ENCODE measurements around the gene NDRG2.
A peak's percentile ranks its signal among the peaks of the same experiment; 100 is the strongest.

Gene NDRG2

GRCh38 chr14:21070610-21071224 lies 45.9 kb upstream of the NDRG2 start:
- Histone ChIP-seq H3K4me1 (ENCODE audit: control insufficient read depth in 1 of 2, insufficient read depth in 1 of 2, low read depth in 1 of 2, low read length in 1 of 2) (peaks cover 38 to 41% of the 10 kb centered on the region in 2 experiments), H3K27ac (peak overlapping the region; percentile 86), H3K27me3 (peaks cover 75% of the 10 kb centered on the region), H3K9me3 (no peaks in the 10 kb centered on the region), H3K4me3 (ENCODE audit: low read depth in 1 of 2, low read length in 1 of 2) (peak overlapping the region; percentile 74 to 81), H3K36me3 (no peaks in the 10 kb centered on the region)
- TF ChIP-seq CTCF (IDR thresholded peaks at IDR 0.05): no peak

GRCh38 chr14:21070083-21070609 lies 45.3 kb upstream of the NDRG2 start, which contains the start of gene ARHGEF40:
Gene ARHGEF40 (plus strand): TSS chr14:21070304. CDS start chr14:21070397, 93 bp downstream.
- H3K27ac ChIP-seq: peak within 1 kb of the TSS; percentile 86
- H3K9me3 ChIP-seq: no peaks in the 10 kb centered on the region
- H3K4me3 ChIP-seq (ENCODE audit: low read depth in 1 of 2, low read length in 1 of 2): peak within 1 kb of the TSS; percentile 74 to 81
- no peaks in the 10 kb centered on the region for H3K36me3 ChIP-seq
- no peak for TF ChIP-seq CTCF (IDR thresholded peaks at IDR 0.05)
- peaks cover 38 to 41% of the 10 kb centered on the region in 2 experiments for H3K4me1 ChIP-seq (ENCODE audit: control insufficient read depth in 1 of 2, insufficient read depth in 1 of 2, low read depth in 1 of 2, low read length in 1 of 2)
- H3K27me3 ChIP-seq: peaks cover 81% of the 10 kb centered on the region

GRCh38 chr14:21069388-21070082 lies 44.7 kb upstream of the NDRG2 start:
- no peaks in the 10 kb centered on the region for H3K36me3 ChIP-seq
- peak overlapping the region; percentile 86 for H3K27ac ChIP-seq
- peak overlapping the region; percentile 74 to 81 for H3K4me3 ChIP-seq (ENCODE audit: low read depth in 1 of 2, low read length in 1 of 2)
- peaks cover 38 to 41% of the 10 kb centered on the region in 2 experiments for H3K4me1 ChIP-seq (ENCODE audit: control insufficient read depth in 1 of 2, insufficient read depth in 1 of 2, low read depth in 1 of 2, low read length in 1 of 2)
- peaks cover 87% of the 10 kb centered on the region for H3K27me3 ChIP-seq
- no peak for TF ChIP-seq CTCF (IDR thresholded peaks at IDR 0.05)
- H3K9me3 ChIP-seq: no peaks in the 10 kb centered on the region

- no peaks in the 10 kb centered on the region for H3K9me3 ChIP-seq
- H3K27me3 ChIP-seq: peaks cover 95% of the 10 kb centered on the region
- peak; percentile 76 for TF ChIP-seq CTCF (IDR thresholded peaks at IDR 0.05)
- peak overlapping the region; percentile 74 to 81 for H3K4me3 ChIP-seq (ENCODE audit: low read depth in 1 of 2, low read length in 1 of 2)
- H3K27ac ChIP-seq: peak overlapping the region; percentile 86
- H3K4me1 ChIP-seq (ENCODE audit: control insufficient read depth in 1 of 2, insufficient read depth in 1 of 2, low read depth in 1 of 2, low read length in 1 of 2): peaks cover 38 to 41% of the 10 kb centered on the region in 2 experiments
- H3K36me3 ChIP-seq: no peaks in the 10 kb centered on the region
Measured at GRCh38 chr14:21068521-21069387, 43.9 kb upstream of the NDRG2 start.

- Histone ChIP-seq H3K27me3 (peaks cover 96% of the 10 kb centered on the region), H3K27ac (no peak overlapping the region), H3K36me3 (no peaks in the 10 kb centered on the region), H3K9me3 (no peaks in the 10 kb centered on the region), H3K4me3 (ENCODE audit: low read depth in 1 of 2, low read length in 1 of 2) (no peak overlapping the region), H3K4me1 (ENCODE audit: control insufficient read depth in 1 of 2, insufficient read depth in 1 of 2, low read depth in 1 of 2, low read length in 1 of 2) (peaks cover 32 to 34% of the 10 kb centered on the region in 2 experiments)
- TF ChIP-seq CTCF (IDR thresholded peaks at IDR 0.05): peak; percentile 20
Measured at GRCh38 chr14:21066882-21067502, 42.1 kb upstream of the NDRG2 start.
